HFF-Myc (cell line): ENCODE results near the gene PPP6R3.

ENCODE experiments used
- DNase-seq: peaks from one replicate; pipeline ENCODE4 v3.0.0-alpha.2; 2011; ENCODE audit warnings: low read depth; ENCODE audit errors: extremely low read depth
- H3K4me3 ChIP-seq: replicated peaks from 2 replicates; pipeline ENCODE4 v1.5.1; 2011; ENCODE audit warnings: low read depth, mild to moderate bottlenecking, control low read depth, low read length
- CTCF ChIP-seq: IDR thresholded peaks from 2 replicates; pipeline ENCODE4 v1.5.1; 2012; ENCODE audit warnings: mild to moderate bottlenecking, low read depth, low read length, control low read depth; ENCODE audit errors: missing control alignments

The PPP6R3 gene

GRCh38 chr11:68655406-68655805, 194.9 kb downstream of the PPP6R3 start:
- no peak for DNase-seq
- TF ChIP-seq CTCF, result no peak
- no peak overlapping the region for H3K4me3 ChIP-seq

- TF ChIP-seq CTCF, result no peak
- no peak overlapping the region for H3K4me3 ChIP-seq
- no peak for DNase-seq
These were observed 195.3 kb downstream of the PPP6R3 start for GRCh38 chr11:68655806-68656205.

DNA sequence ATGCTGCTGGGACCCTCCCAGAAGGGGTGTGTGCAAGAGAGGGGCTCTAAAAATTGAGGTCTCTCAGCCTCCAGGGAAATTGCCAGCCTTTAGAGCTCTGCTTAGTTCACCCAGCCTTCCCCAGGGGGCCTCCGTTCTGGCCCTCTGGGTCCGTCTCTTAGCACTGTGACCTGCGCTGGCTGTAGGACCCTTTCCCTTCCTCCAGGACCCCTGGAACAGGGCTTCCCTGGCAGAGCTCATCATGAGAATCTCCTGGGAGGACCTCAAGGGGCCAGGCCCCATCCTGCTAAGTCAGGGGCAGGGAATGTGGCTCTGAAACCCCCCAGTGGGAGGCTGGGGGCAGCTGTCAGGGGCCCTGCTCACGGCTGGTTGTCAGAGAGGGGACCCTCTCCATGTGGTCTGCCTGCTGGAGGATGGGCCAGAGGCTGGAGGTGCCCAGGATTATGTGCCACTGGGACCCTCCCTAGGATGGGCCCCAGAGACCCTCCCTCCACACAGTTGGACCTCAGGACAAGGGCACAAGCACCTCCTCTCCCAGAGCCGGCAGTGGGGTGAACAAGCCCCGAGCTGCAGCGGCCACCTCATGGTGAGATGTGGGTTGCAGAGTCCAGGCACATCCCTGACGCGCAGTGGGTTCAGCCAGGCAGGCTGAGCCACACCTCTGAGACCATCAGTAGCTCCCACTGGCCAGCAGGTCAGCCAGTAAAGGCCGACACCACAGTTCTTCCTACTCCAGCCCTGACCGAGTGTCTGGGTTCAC, 196.6 kb downstream of the PPP6R3 start:
- TF ChIP-seq CTCF, result no peak
- DNase-seq, result no peak
- H3K4me3 ChIP-seq, result no peak overlapping the region

- DNase-seq, result no peak
- TF ChIP-seq CTCF, result no peak
- no peak overlapping the region for H3K4me3 ChIP-seq
These were observed 197.5 kb downstream of the PPP6R3 start for GRCh38 chr11:68658097-68658496.

- H3K4me3 ChIP-seq, result no peak overlapping the region
- no peak for TF ChIP-seq CTCF
- no peak for DNase-seq
These were observed 198.1 kb downstream of the PPP6R3 start for GRCh38 chr11:68658661-68659060.

DNA sequence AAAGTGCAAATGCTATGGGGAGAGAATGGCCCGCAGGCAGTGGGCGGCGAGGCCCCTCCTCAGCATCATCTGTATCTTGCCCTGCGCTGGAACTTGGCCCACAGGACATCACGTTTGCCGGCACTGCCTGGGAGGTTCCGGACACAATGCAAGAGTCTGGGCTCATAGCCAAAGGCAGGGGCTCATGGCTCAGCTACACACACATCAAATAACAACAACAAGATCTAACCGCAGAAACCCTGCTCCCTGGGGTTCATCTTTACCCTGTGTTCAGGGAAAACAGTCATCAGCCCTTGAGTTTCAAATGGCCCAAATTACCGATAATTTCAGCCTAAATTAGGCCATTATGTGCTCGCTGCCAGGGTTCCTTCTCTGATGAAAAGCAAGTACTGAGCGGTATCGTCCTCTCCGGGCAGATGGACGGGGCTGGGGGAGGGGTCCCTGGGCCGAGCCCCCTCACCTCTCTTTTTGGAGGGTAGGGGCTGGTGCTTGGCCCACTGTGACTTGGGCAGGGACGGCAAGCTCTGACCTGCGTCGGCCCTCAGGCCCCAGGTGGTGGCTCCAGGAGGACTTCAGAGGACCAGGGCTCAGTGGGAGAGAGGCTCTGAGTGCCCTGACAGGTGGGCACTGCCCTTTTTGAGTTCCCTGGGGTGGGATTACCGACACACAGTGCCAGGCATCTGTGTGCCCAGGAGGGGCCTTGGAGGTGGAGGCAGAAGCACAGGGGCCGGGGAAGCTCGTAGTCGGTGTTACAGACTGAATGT, 198.8 kb downstream of the PPP6R3 start:
- peak; percentile 96 for DNase-seq
- no peak overlapping the region for H3K4me3 ChIP-seq

More for the DNA sequence above, 198.8 kb downstream of the PPP6R3 start:
- TF ChIP-seq CTCF, result no peak
